NCI-H69 (cell line): ENCODE measurements around the gene POC1B.
"Not testable (repeated sequence)": the region's sequence is repeated elsewhere in the genome, so short reads cannot be mapped to it uniquely, and the experiment has no call there.

ENCODE experiments used
- DNase-seq: peaks from one replicate; lab custom pipeline; 2025; lab: John Stamatoyannopoulos, UW

The POC1B gene

DNA sequence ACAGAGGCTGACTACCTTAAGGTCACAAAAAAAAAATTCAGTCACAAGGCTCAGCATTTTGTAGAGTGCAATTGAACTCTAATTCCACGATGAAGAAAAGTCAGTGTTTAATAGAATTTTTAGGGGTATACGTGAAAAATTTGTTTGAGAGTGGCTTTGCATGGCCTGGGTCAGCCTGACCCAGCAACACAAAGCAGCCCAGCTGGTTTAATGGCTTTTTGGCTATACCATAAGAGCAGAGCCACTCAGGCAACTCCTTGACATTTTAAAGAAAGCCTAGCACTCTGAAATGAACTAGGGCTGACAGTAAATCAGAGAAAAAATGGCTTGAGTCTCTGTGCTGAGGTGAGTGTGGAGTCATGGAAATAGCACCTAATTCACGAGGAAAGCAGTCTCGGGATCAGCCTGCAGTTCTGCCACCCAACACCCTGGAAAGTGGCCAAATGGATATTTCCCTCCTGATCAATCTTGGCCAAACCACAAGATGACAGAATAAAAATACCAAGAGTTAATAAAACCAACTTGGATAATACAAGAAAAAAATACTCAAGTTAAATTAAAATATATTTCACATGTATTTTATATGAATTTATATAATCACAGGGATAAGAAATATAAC, 60.8 kb downstream of the POC1B start:
- DNase-seq: no peak

DNA sequence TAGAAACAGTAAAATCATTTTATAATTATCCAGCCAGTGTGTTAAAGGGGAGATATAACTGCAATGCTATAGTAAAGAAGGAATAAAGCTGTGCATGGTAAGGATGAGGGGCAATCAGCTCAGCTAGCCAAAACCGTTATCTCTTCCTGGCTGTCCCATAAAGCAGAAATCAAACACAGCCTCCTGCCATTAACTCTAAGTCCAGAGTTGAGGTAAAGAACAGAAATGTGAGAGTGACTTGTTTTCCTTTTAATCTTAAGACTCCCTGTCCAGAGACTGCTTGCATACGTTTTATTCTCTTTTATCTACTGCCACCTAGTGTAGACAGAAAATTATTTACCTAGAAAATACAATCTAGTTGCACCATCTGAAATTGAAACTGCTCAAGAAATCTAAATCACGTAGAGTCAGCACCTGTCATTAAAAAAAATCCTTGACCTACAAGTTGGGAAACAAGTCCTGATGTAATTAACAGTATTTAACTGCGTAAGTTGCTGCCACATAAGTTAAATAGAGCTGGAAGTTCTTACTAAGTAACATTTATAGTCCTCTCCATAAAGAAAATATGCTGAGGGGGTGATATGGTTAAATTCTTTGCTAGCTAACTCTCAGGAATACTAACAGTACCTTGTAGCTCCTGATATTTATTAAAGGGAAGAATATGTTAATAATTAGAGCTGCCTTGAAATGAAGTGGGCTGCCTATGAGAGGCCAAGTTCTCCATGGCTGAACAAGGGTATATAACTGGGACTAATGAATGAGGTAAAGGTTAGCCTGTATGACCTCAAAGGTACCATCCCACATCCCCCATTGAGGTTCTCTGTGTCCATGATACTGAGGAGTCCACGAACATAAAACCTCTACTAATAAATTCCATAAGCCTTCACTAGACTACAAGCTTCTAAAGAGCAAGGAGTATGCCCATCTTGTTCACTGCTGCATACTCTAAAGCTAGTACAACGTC, 63.9 kb downstream of the POC1B start:
- peak; percentile 74 for DNase-seq

GRCh38 chr12:89461190-89461589, 64.7 kb downstream of the POC1B start:
- DNase-seq: no peak

GRCh38 chr12:89459279-89459678, 66.6 kb downstream of the POC1B start:
- not testable (repeated sequence) for DNase-seq

- DNase-seq: no peak
Observed at GRCh38 chr12:89456565-89456964, 69.3 kb downstream of the POC1B start.

GRCh38 chr12:89454080-89454848, 71.6 kb downstream of the POC1B start:
- no peak for DNase-seq

DNA sequence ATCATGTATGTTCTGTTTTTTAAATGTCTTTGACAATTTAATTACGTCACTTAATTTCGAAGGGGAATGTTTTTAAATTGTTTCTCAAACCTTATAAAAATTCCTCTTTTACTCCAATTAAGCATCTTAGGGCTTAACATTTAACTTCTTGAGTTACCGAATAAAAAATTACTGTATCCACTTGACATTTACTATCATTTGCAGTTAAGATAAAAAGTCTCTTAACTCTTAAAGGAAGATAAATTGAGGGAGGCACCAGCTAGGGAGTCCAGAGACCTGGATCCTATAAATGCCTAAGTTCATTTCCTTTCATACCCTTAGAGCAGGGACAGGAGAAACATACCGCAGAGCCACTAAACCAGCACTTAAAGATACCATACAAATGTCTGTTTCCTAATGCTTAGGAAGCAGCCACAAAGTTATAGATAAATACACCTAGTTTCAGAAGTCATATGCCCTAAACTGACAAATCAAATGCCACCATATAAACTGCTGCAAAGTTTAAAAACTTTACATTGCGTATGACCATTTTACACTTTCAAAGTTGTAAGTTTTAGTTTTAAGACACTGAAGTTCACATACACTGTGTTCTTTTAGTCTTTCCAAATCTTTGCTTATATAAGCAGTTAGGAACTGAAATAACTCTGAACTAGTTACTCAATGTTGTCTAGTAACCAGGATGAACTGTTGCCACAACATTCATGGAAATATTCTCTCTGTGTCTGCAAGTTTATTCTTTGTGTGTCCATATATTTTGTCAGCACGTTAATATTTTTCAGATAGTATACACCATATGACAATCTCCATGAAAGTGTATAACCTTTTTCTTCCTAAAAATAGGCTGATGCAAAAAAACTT, 72.5 kb downstream of the POC1B start:
- DNase-seq: no peak

- peak; percentile 16 for DNase-seq
Observed at GRCh38 chr12:89451841-89452251, 74.0 kb downstream of the POC1B start.

GRCh38 chr12:89450907-89451306, 74.9 kb downstream of the POC1B start:
- no peak for DNase-seq

DNA sequence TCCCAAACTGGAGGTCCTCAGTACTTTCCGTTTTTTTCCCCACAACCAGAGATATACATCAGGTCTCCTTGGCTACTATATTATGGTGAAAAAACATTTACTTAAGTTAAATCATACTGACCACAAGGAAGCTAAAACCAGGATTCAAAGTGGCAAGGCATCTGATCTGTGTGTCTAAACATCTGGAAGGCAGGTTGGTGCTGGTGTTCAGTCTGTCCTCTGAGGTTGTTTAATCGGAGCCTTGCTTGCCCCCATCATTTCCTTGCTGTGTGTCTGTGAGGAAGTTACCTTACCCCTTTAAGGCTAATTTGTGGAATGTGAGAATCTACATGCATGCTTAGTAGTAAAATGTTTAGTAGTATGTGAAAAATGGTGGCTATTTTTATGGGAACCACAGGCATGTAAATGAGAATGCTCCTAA, 76.9 kb downstream of the POC1B start:
- no peak for DNase-seq

DNA sequence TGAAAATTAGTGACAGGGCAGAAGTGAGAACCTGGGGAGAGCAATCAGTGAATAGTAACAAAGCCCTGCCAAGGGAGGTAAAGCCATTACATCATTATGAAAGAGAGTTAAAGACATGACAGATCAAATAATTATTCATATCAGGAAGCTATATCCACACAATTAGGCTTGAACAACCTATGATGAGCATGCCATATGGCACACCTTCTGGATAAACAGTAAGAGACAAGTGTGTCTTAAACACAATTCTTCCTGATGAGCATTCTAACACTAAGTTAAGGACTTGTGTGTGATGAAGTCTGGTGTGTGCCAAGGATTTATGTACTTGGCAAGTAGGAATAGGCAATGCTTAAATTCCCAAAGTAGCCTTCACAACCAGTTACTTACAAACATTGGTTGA, 77.3 kb downstream of the POC1B start:
- peak; percentile 76 for DNase-seq

DNA sequence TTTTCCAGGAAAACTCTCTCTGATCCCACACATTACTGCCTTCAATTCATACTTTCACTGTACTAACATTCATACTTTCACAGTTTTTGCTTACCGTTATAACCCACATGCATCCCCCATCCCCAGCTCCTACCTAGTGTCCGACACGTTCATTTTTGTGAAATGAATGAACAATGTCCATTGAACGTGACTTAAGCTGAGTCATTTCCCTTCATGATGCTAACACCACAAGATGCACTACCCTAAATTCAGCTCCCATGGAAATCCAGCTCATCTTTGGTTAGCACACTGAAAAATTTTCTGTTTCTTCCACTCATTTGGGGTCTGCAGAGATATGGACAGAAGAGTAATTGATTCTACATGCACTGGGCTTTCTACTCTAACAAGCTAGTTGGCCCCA, 85.9 kb downstream of the POC1B start:
- no peak for DNase-seq

GRCh38 chr12:89437231-89437630, 88.6 kb downstream of the POC1B start:
- no peak for DNase-seq

DNA sequence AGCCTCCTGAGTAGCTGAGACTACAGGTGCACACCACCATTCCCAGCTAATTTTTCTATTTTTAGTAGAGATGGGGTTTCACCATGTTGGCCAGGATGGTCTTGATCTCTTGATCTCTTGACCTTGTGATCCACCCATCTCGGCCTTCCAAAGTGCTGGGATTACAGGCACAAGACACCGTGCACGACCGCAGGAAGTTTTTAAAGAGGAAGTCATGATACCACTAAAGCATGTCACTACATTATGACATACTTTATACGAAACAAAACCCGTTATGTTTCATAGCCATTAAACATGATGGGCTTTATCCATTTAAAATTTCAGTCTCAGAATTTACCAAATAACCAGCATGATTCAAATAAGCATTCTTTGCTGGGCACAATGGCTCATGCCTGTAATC, 89.8 kb downstream of the POC1B start:
- no peak for DNase-seq

GRCh38 chr12:89433634-89434033, 92.2 kb downstream of the POC1B start:
- no peak for DNase-seq

- no peak for DNase-seq
Observed at GRCh38 chr12:89432396-89432795, 93.5 kb downstream of the POC1B start.

DNA sequence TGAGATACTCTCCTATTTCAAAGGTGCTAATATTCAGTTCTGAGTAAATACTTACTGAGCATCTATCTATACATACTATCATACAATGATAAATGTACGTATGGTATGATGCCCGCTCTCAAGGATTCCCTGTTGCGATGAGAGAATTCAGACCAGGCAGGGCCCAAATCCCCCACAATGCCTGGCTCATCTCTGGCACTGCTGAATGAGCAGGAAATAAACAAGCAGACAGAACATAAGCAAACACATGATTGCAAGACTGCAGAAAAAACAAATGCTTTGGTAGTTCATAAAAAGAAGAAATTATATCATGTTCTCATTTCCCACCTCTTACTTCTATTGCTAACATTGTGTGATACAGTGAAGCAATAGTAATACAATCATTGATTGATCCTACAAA, 96.3 kb downstream of the POC1B start:
- DNase-seq: no peak

GRCh38 chr12:89427508-89428156, 98.2 kb downstream of the POC1B start:
- no peak for DNase-seq

DNA sequence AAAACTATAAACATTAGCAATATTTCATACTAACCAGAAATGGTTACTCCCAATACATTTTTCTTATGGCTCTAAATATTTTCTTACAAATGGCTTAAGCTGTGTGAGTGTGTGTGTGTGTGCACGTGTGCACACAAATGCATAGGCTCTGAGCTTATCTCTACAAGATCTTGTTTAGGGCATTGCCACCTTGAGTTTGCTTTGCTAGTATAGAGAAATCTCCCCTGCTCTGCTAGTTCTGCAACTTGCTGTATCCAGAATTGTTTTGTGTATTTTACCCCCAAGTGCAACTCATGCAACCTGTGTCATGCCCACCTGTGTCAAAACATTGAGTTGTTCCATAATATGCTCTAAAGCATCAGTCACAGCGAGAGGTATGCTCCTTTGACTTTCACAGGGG, 101.0 kb downstream of the POC1B start:
- DNase-seq: no peak

GRCh38 chr12:89424389-89424788, 101.5 kb downstream of the POC1B start:
- no peak for DNase-seq
